K562 (cell line): ENCODE data around the gene CCDC183. TPM values are rescaled to one million over a fixed set of nuclear protein-coding genes. Genes with fewer than 3 reads are reported as not detected.

Experiments used
- BRCA1 ChIP-seq, 2 experiments: fragments of 450-650 bp in 1 of 2; sonication (generic) in 1 of 2; formaldehyde crosslinking in 1 of 2; IDR thresholded peaks; 2 replicates each; pipeline versions ENCODE4 v1.5.0 to v1.6.1; 2017 to 2020; ENCODE audit warnings: mild to moderate bottlenecking in 1 of 2, missing genetic modification reagents in 1 of 2
- CBFB ChIP-seq: sonication (generic); formaldehyde crosslinking; IDR thresholded peaks from 2 replicates; pipeline ENCODE4 v1.4.0; 2020; ENCODE audit warnings: mild to moderate bottlenecking, missing genetic modification reagents
- E2F6 ChIP-seq, 2 experiments: IDR thresholded peaks; 2 replicates each; pipeline ENCODE4 v1.6.1; 2011; ENCODE audit warnings: borderline replicate concordance in 1 of 2, control low read depth in 1 of 2, low read depth in 1 of 2, low read length in 1 of 2, mild to moderate bottlenecking in 1 of 2, mixed read lengths in 1 of 2, moderate library complexity in 1 of 2; ENCODE audit not compliant: insufficient read depth in 1 of 2, insufficient read length in 1 of 2, poor library complexity in 1 of 2, severe bottlenecking in 1 of 2; ENCODE audit errors: extremely low read depth in 1 of 2
- EGR1 ChIP-seq: fragments of 450-650 bp; conservative IDR thresholded peaks from 2 replicates; pipeline ENCODE4 v1.6.1; 2017; ENCODE audit warnings: mild to moderate bottlenecking
- GABPB1 ChIP-seq: sonication (generic); formaldehyde crosslinking; IDR thresholded peaks from 2 replicates; pipeline ENCODE4 v1.8.0; 2022; ENCODE audit warnings: mild to moderate bottlenecking, missing genetic modification reagents
- KLF13 ChIP-seq: fragments of 450-650 bp; IDR thresholded peaks from 2 replicates; pipeline ENCODE4 v1.6.1; 2016; ENCODE audit warnings: missing genetic modification characterization, low read depth, mild to moderate bottlenecking, missing compliant biosample characterization, moderate library complexity, borderline replicate concordance
- MCM7 ChIP-seq, 2 experiments: fragments of 450-650 bp; IDR thresholded peaks; 2 replicates each; pipeline ENCODE4 v1.6.1; 2016 to 2018
- MTA3 ChIP-seq: fragments of 450-650 bp; formaldehyde crosslinking; IDR thresholded peaks from 2 replicates; pipeline ENCODE4 v1.6.1; 2017; ENCODE audit warnings: mild to moderate bottlenecking, borderline replicate concordance
- MYC ChIP-seq, 2 experiments: fragments of 250-450 bp in 1 of 2; sonication (Bioruptor Pico) in 1 of 2; IDR thresholded peaks; 2 replicates each; pipeline versions ENCODE4 v1.5.1 to v1.6.1; 2012 to 2021; ENCODE audit warnings: low read depth in 2 of 2, borderline replicate concordance in 1 of 2, improper control_type of control experiment in 1 of 2, low read length in 1 of 2, mild to moderate bottlenecking in 1 of 2, moderate library complexity in 1 of 2
- NFRKB ChIP-seq: fragments of 450-650 bp; IDR thresholded peaks from 2 replicates; pipeline ENCODE4 v1.6.1; 2016; ENCODE audit warnings: low read depth
- RBM22 ChIP-seq: fragments of 200-400 bp; formaldehyde crosslinking; IDR thresholded peaks from 2 replicates; pipeline ENCODE4 v1.6.1; 2018; ENCODE audit warnings: low read length, low read depth; ENCODE audit not compliant: poor library complexity, severe bottlenecking
- SNIP1 ChIP-seq: fragments of 450-650 bp; IDR thresholded peaks from 2 replicates; pipeline ENCODE4 v1.7.1; 2017; ENCODE audit warnings: low read depth, mild to moderate bottlenecking
- YY1 ChIP-seq, 3 experiments: IDR thresholded peaks; 2 replicates each; pipeline ENCODE4 v1.6.1; 2011; ENCODE audit warnings: low read length in 2 of 3, mild to moderate bottlenecking in 2 of 3, moderate library complexity in 2 of 3, borderline replicate concordance in 1 of 3, control low read depth in 1 of 3, low read depth in 1 of 3; ENCODE audit not compliant: insufficient read depth in 3 of 3, insufficient replicate concordance in 2 of 3, control insufficient read depth in 1 of 3, insufficient read length in 1 of 3; ENCODE audit errors: extremely low read depth in 1 of 3
- ZBTB11 ChIP-seq, 3 experiments: fragments of 200-800 bp in 1 of 3; fragments of 250-450 bp in 1 of 3; fragments of 450-650 bp in 1 of 3; sonication (Bioruptor Pico) in 1 of 3; sonication (Bioruptor generic) in 1 of 3; formaldehyde crosslinking in 1 of 3; IDR thresholded peaks; 2 replicates each; pipeline versions ENCODE4 v1.6.1 to v1.8.0; 2016 to 2022; ENCODE audit warnings: mild to moderate bottlenecking in 2 of 3, missing genetic modification characterization in 2 of 3, missing compliant biosample characterization in 1 of 3, moderate library complexity in 1 of 3
- ZNF121 ChIP-seq: sonication (generic); formaldehyde crosslinking; conservative IDR thresholded peaks from 2 replicates; pipeline ENCODE4 v1.8.0; 2022; ENCODE audit warnings: missing genetic modification reagents
- ZNF263 ChIP-seq: sonication (generic); formaldehyde crosslinking; IDR thresholded peaks from 2 replicates; pipeline ENCODE4 v1.8.0; 2022; ENCODE audit warnings: mild to moderate bottlenecking, missing genetic modification reagents, borderline replicate concordance
- ZNF436 ChIP-seq: fragments of 250-450, 450-650 bp; sonication (Bioruptor Pico); formaldehyde crosslinking; IDR thresholded peaks from 2 replicates; pipeline ENCODE4 v1.7.0; 2020; ENCODE audit warnings: mild to moderate bottlenecking
- polyA plus RNA-seq, 8 experiments: library from polyadenylated mRNA; depleted of rRNA in 4 of 8; stranded (reverse) in 5 of 8; unstranded in 3 of 8; fragments of >200 nt; fragmentation: Nextera tagmentation in 2 of 8; fragmentation: Illumina TruSeq in 1 of 8; extraction: Ambion mirVana in 2 of 8; extraction: Trizol in 1 of 8; gene quantifications; 2 replicates each; pipeline versions ENCODE4 v1.2.1 to v1.2.3, GENCODE V29; 2011 to 2014; ENCODE audit warnings: inconsistent platforms in 1 of 8, missing spikeins in 1 of 8
- total RNA-seq, 7 experiments: library from RNA; depleted of rRNA in 6 of 7; stranded (reverse); fragments of >200 nt in 6 of 7; fragmentation: Illumina TruSeq in 2 of 7; extraction: Trizol in 2 of 7; gene quantifications; 2 replicates each; pipeline versions ENCODE4 v1.2.1 to v1.2.3, GENCODE V29; 2011 to 2021; ENCODE audit warnings: low replicate concordance in 1 of 7
- TF ChIP-seq, protein P1 (sequence below): fragments of 450-650 bp; IDR thresholded peaks from 2 replicates; pipeline ENCODE4 v1.6.1; 2014; ENCODE audit warnings: low read depth, mild to moderate bottlenecking, moderate library complexity, borderline replicate concordance

Gene CCDC183
- total and polyA plus RNA-seq, 9 of the 15 experiments (the other 6 are each of a cell fraction or from before 2014, with no cell fraction given), result 0.21 to 0.60 (median 0.29) TPM; not detected in 4

GRCh38 chr9:136847088-136847825 lies 51.1 kb downstream of the CCDC183 start (continued):
- no peak for TF ChIP-seq ZBTB11 (CRISPR knock-in tag; IDR thresholded peaks at IDR 0.05)
- no peak for TF ChIP-seq MTA3
- TF ChIP-seq GABPB1 (CRISPR knock-in tag), result 0 out of 2 replicates have a peak, but pooled peaks have one; percentile 42
- TF ChIP-seq KLF13 (tag), result no peak
- peak in 1 of 3 experiments; percentile 53 for TF ChIP-seq YY1 (IDR thresholded peaks at IDR 0.05; ENCODE audit: borderline replicate concordance in 1 of 3, control insufficient read depth in 1 of 3, extremely low read depth in 1 of 3, insufficient read depth in 3 of 3, insufficient read length in 1 of 3, insufficient replicate concordance in 2 of 3, low read depth in 1 of 3, low read length in 2 of 3)
- peak in 1 of 2 experiments; percentile 8 for TF ChIP-seq E2F6 (IDR thresholded peaks at IDR 0.05; ENCODE audit: borderline replicate concordance in 1 of 2, extremely low read depth in 1 of 2, insufficient read depth in 1 of 2, insufficient read length in 1 of 2, low read depth in 1 of 2, low read length in 1 of 2, poor library complexity in 1 of 2, severe bottlenecking in 1 of 2)
- TF ChIP-seq RBM22, result peak; percentile 12
- TF ChIP-seq SNIP1, result no peak
- TF ChIP-seq ZNF263, result peak; percentile 97
- TF ChIP-seq MYC (IDR thresholded peaks at IDR 0.05; ENCODE audit: low read depth, low read length), result no peak
- TF ChIP-seq MYC (CRISPR knock-in tag; IDR thresholded peaks at IDR 0.05; ENCODE audit: borderline replicate concordance, low read depth), result no peak
- TF ChIP-seq EGR1, result 0 out of 2 replicates have a peak, but pooled peaks have one; percentile 6
- TF ChIP-seq NFRKB, result no peak
- TF ChIP-seq, protein P1, sequence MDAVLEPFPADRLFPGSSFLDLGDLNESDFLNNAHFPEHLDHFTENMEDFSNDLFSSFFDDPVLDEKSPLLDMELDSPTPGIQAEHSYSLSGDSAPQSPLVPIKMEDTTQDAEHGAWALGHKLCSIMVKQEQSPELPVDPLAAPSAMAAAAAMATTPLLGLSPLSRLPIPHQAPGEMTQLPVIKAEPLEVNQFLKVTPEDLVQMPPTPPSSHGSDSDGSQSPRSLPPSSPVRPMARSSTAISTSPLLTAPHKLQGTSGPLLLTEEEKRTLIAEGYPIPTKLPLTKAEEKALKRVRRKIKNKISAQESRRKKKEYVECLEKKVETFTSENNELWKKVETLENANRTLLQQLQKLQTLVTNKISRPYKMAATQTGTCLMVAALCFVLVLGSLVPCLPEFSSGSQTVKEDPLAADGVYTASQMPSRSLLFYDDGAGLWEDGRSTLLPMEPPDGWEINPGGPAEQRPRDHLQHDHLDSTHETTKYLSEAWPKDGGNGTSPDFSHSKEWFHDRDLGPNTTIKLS, result no peak
- TF ChIP-seq CBFB (CRISPR knock-in tag), result 0 out of 2 replicates have a peak, but pooled peaks have one; percentile 59
- TF ChIP-seq MCM7 (IDR thresholded peaks at IDR 0.05), result no peak
- no peak for TF ChIP-seq ZNF436
- TF ChIP-seq BRCA1 (IDR thresholded peaks at IDR 0.05), result no peak
- TF ChIP-seq BRCA1 (CRISPR knock-in tag; IDR thresholded peaks at IDR 0.05), result no peak
- no peak for TF ChIP-seq ZNF121
